Endothelial cell of umbilical vein (primary cell): ENCODE measurements around the gene VTA1.

Experiments
- POLR2A ChIP-seq: IDR thresholded peaks from 2 replicates; pipeline ENCODE4 v1.6.1; 2012; ENCODE audit warnings: low read depth, mild to moderate bottlenecking, control low read depth, low read length
- TF ChIP-seq, protein P1 (sequence below), 2 donors: IDR thresholded peaks; 1 replicate in 1 of 2; 2 replicates in 1 of 2; pipeline ENCODE4 v1.5.1; 2011; ENCODE audit warnings: low read length in 2 of 2, mild to moderate bottlenecking in 2 of 2, moderate library complexity in 2 of 2, control low read depth in 1 of 2, inconsistent platforms in 1 of 2, low read depth in 1 of 2; ENCODE audit not compliant: insufficient read depth in 1 of 2; ENCODE audit errors: extremely low read depth in 1 of 2

DNA sequence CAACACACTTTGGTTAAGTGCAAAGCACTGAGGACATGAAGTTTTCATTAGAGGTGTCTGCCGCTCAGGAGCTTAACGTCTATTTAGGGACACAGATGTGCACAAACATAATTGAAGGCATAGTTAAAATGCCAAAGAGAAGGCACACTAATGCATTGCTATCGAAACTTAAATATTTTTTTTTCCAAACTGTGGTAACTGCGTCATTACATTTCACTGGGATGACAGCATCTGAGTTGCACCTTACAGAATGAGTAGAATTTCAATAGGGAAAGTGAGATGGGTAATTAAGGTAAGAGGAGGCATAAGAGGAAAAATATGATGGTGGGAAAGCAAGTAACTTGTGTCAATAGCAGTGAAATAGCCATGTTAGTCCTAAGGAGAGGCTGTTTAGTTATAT lies 79.7 kb downstream of the VTA1 start:
- no peak for TF ChIP-seq POLR2A
- TF ChIP-seq, protein P1, sequence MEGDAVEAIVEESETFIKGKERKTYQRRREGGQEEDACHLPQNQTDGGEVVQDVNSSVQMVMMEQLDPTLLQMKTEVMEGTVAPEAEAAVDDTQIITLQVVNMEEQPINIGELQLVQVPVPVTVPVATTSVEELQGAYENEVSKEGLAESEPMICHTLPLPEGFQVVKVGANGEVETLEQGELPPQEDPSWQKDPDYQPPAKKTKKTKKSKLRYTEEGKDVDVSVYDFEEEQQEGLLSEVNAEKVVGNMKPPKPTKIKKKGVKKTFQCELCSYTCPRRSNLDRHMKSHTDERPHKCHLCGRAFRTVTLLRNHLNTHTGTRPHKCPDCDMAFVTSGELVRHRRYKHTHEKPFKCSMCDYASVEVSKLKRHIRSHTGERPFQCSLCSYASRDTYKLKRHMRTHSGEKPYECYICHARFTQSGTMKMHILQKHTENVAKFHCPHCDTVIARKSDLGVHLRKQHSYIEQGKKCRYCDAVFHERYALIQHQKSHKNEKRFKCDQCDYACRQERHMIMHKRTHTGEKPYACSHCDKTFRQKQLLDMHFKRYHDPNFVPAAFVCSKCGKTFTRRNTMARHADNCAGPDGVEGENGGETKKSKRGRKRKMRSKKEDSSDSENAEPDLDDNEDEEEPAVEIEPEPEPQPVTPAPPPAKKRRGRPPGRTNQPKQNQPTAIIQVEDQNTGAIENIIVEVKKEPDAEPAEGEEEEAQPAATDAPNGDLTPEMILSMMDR (IDR thresholded peaks at IDR 0.05; ENCODE audit: extremely low read depth in 1 of 2, insufficient read depth in 1 of 2, low read depth in 1 of 2, low read length in 2 of 2), result no peak
